H1 (cell line): ENCODE measurements around the gene RSPH6A.

ENCODE experiments used
- CTCF ChIP-seq, 3 experiments: IDR thresholded peaks; 1 replicate in 2 of 3; 2 replicates in 1 of 3; pipeline versions ENCODE4 v1.5.1 to v1.6.1; 2011; ENCODE audit warnings: low read length in 3 of 3, mild to moderate bottlenecking in 3 of 3, inconsistent platforms in 2 of 3, low read depth in 1 of 3, moderate library complexity in 1 of 3; ENCODE audit not compliant: insufficient read depth in 1 of 3; ENCODE audit errors: control extremely low read depth in 1 of 3
- EP300 ChIP-seq, 2 experiments: IDR thresholded peaks; 1 replicate in 1 of 2; 2 replicates in 1 of 2; pipeline ENCODE4 v1.6.1; 2011 to 2012; ENCODE audit warnings: low read depth in 2 of 2, low read length in 2 of 2, mild to moderate bottlenecking in 2 of 2, borderline replicate concordance in 1 of 2, inconsistent platforms in 1 of 2, moderate library complexity in 1 of 2
- POLR2A ChIP-seq, 2 experiments: IDR thresholded peaks; 1 replicate in 1 of 2; 2 replicates in 1 of 2; pipeline ENCODE4 v1.6.1; 2011; ENCODE audit warnings: low read depth in 2 of 2, low read length in 2 of 2, mild to moderate bottlenecking in 2 of 2; ENCODE audit errors: control extremely low read depth in 1 of 2
- SIX5 ChIP-seq: IDR thresholded peaks from 2 replicates; pipeline ENCODE4 v1.6.1; 2011; ENCODE audit warnings: mild to moderate bottlenecking, low read depth, low read length
- YY1 ChIP-seq: IDR thresholded peaks from 2 replicates; pipeline ENCODE4 v1.6.1; 2011; ENCODE audit warnings: low read depth, mild to moderate bottlenecking, low read length

GRCh38 chr19:45814166-45814780 is 835 bp downstream of the RSPH6A start:
- TF ChIP-seq POLR2A (IDR thresholded peaks at IDR 0.05; ENCODE audit: control extremely low read depth in 1 of 2, low read depth in 2 of 2, low read length in 2 of 2) (no peak), EP300 (IDR thresholded peaks at IDR 0.05; ENCODE audit: borderline replicate concordance in 1 of 2, low read depth in 2 of 2, low read length in 2 of 2) (no peak), SIX5 (no peak), CTCF (IDR thresholded peaks at IDR 0.05; ENCODE audit: control extremely low read depth in 1 of 3, insufficient read depth in 1 of 3, low read depth in 1 of 3, low read length in 3 of 3) (no peak), YY1 (no peak)
